WTC11 (cell line): ENCODE results near the gene GGTLC1. TPM values are rescaled to one million over a fixed set of nuclear protein-coding genes. Genes with fewer than 3 reads are reported as not detected.

Experiments
- ATAC-seq: fragments of 200-7000 bp; cut with Tn5 transposase; 2 replicates; pipeline ENCODE4 v1.10.0; 2021; ENCODE audit warnings: mild to moderate bottlenecking, moderate library complexity
- Bru-seq: library from RNA; stranded (reverse); fragments of 400-500 nt; gene quantifications from one replicate; lab custom pipeline; 2021; lab: Mats Ljungman, UMichigan
- CTCF ChIA-PET: fragments of 300-600 bp; sonication (Branson Sonifier 250); formaldehyde crosslinking; loops from one replicate; lab custom pipeline; 2021; ENCODE audit warnings: antibody characterized with exemption; lab: Charles Lee
- POLR2A ChIA-PET: fragments of 350-600 bp; sonication (Branson Sonifier 250); formaldehyde crosslinking; loops from one replicate; lab custom pipeline; 2021; ENCODE audit warnings: antibody characterized with exemption; lab: Charles Lee
- DNase-seq: peaks from one replicate; pipeline ENCODE4 v3.0.0; 2021; ENCODE audit warnings: low spot score
- H3K27ac Mint-ChIP-seq: 2 replicates; pipeline ENCODE4 v1.8.0; 2021; ENCODE audit warnings: mixed read lengths
- H3K27me3 Mint-ChIP-seq: 2 replicates; pipeline ENCODE4 v1.8.0; 2021; ENCODE audit warnings: low read depth, mild to moderate bottlenecking, moderate library complexity, mixed read lengths
- H3K36me3 Mint-ChIP-seq: 2 replicates; pipeline ENCODE4 v1.8.0; 2021; ENCODE audit warnings: mixed read lengths
- H3K4me1 Mint-ChIP-seq: 2 replicates; pipeline ENCODE4 v1.8.0; 2022; ENCODE audit warnings: mixed read lengths
- H3K4me3 Mint-ChIP-seq: 2 replicates; pipeline ENCODE4 v1.8.0; 2021; ENCODE audit warnings: mild to moderate bottlenecking, moderate library complexity, mixed read lengths
- H3K9me3 Mint-ChIP-seq: 2 replicates; pipeline ENCODE4 v1.8.0; 2021; ENCODE audit warnings: mixed read lengths
- ATF6 ChIP-seq: sonication (generic); formaldehyde crosslinking; IDR thresholded peaks from 2 replicates; pipeline ENCODE4 v1.8.1; 2023; ENCODE audit warnings: mild to moderate bottlenecking, missing genetic modification reagents
- CREB1 ChIP-seq: sonication (generic); formaldehyde crosslinking; IDR thresholded peaks from 2 replicates; pipeline ENCODE4 v1.8.0; 2023; ENCODE audit warnings: mild to moderate bottlenecking, missing genetic modification reagents
- EMX1 ChIP-seq: fragments of 250-450 bp; sonication (Bioruptor Pico); IDR thresholded peaks from 2 replicates; pipeline ENCODE4 v1.8.0; 2021; ENCODE audit warnings: mild to moderate bottlenecking
- ERG ChIP-seq: fragments of 250-450 bp; sonication (Bioruptor Pico); IDR thresholded peaks from 2 replicates; pipeline ENCODE4 v1.8.0; 2021; ENCODE audit warnings: mild to moderate bottlenecking
- FOXK1 ChIP-seq: sonication (generic); formaldehyde crosslinking; IDR thresholded peaks from 2 replicates; pipeline ENCODE4 v1.8.0; 2022; ENCODE audit warnings: mild to moderate bottlenecking, moderate library complexity, missing genetic modification reagents
- GRHL2 ChIP-seq: fragments of 250-450 bp; sonication (Bioruptor Pico); IDR thresholded peaks from 2 replicates; pipeline ENCODE4 v1.8.0; 2022; ENCODE audit warnings: mild to moderate bottlenecking, moderate library complexity; ENCODE audit not compliant: insufficient replicate concordance, severe bottlenecking
- HMGXB4 ChIP-seq: sonication (generic); formaldehyde crosslinking; IDR thresholded peaks from 2 replicates; pipeline ENCODE4 v1.8.1; 2023; ENCODE audit warnings: mild to moderate bottlenecking, moderate library complexity, missing genetic modification reagents
- IRF2 ChIP-seq: sonication (generic); formaldehyde crosslinking; IDR thresholded peaks from 2 replicates; pipeline ENCODE4 v1.8.0; 2022; ENCODE audit warnings: low read depth, missing genetic modification reagents, borderline replicate concordance
- JAZF1 ChIP-seq: fragments of 250-450 bp; sonication (Bioruptor Pico); IDR thresholded peaks from 2 replicates; pipeline ENCODE4 v1.9.0; 2021; ENCODE audit warnings: moderate library complexity, mild to moderate bottlenecking, inconsistent platforms
- RELA ChIP-seq: sonication (generic); formaldehyde crosslinking; IDR thresholded peaks from 2 replicates; pipeline ENCODE4 v1.8.1; 2022; ENCODE audit warnings: missing genetic modification reagents, mild to moderate bottlenecking, borderline replicate concordance
- TEAD4 ChIP-seq: sonication (generic); formaldehyde crosslinking; IDR thresholded peaks from 2 replicates; pipeline ENCODE4 v1.8.0; 2022; ENCODE audit warnings: mild to moderate bottlenecking, missing genetic modification reagents
- TP53 ChIP-seq: sonication (generic); formaldehyde crosslinking; IDR thresholded peaks from 2 replicates; pipeline ENCODE4 v1.8.1; 2023; ENCODE audit warnings: mild to moderate bottlenecking, missing genetic modification reagents
- USF2 ChIP-seq: sonication (generic); formaldehyde crosslinking; IDR thresholded peaks from 2 replicates; pipeline ENCODE4 v1.8.1; 2023; ENCODE audit warnings: mild to moderate bottlenecking, missing genetic modification reagents, moderate library complexity
- ZNF317 ChIP-seq: sonication (generic); formaldehyde crosslinking; IDR thresholded peaks from 2 replicates; pipeline ENCODE4 v1.8.1; 2023; ENCODE audit warnings: low read depth, mild to moderate bottlenecking, moderate library complexity, missing genetic modification reagents, borderline replicate concordance
- ZNF512 ChIP-seq: sonication (generic); formaldehyde crosslinking; IDR thresholded peaks from 2 replicates; pipeline ENCODE4 v1.8.1; 2022; ENCODE audit warnings: missing genetic modification reagents, borderline replicate concordance
- ZSCAN18 ChIP-seq: fragments of 250-450 bp; sonication (Bioruptor Pico); IDR thresholded peaks from 2 replicates; pipeline ENCODE4 v2.1.2; 2022; ENCODE audit warnings: mild to moderate bottlenecking, moderate library complexity
- long read RNA-seq, 3 experiments: library from RNA in 1 of 3; library from capped mRNA in 1 of 3; library from polyadenylated mRNA in 1 of 3; unstranded in 2 of 3; stranded (forward) in 1 of 3; transcript quantifications; one replicate each; pipeline ENCODE4 v2.0.0, GENCODE V29; 2021
- total RNA-seq: library from RNA; stranded (reverse); gene quantifications from 3 replicates; pipeline ENCODE4 v1.2.3, GENCODE V29; 2021

GGTLC1 gene
- not detected in 3 replicates for total RNA-seq
- not detected for Bru-seq, nascent RNA
- long read RNA-seq, experiment 1 = 0 reads
- long read RNA-seq, experiment 2 = 0 reads
- long read RNA-seq, experiment 3 = 0 reads

- DNase-seq = no peak
- no peak for ATAC-seq
- CTCF ChIA-PET = no interaction called here
- H3K27ac Mint-ChIP-seq = no peak within 1 kb of the TSS
- H3K4me3 Mint-ChIP-seq = no peak within 1 kb of the TSS
- no peaks in the 10 kb centered on the region for H3K36me3 Mint-ChIP-seq
- no peaks in the 10 kb centered on the region for H3K4me1 Mint-ChIP-seq
- POLR2A ChIA-PET = no interaction called here
- H3K9me3 Mint-ChIP-seq = no peaks in the 10 kb centered on the region
- no peaks in the 10 kb centered on the region for H3K27me3 Mint-ChIP-seq
- TF ChIP-seq JAZF1 (CRISPR knock-in tag) (no peak), USF2 (CRISPR knock-in tag) (no peak), RELA (no peak), ZNF317 (CRISPR knock-in tag) (no peak), ZSCAN18 (CRISPR knock-in tag) (no peak), ERG (CRISPR knock-in tag) (no peak), CREB1 (CRISPR knock-in tag) (no peak), TEAD4 (CRISPR knock-in tag) (no peak), GRHL2 (CRISPR knock-in tag) (no peak), EMX1 (CRISPR knock-in tag) (no peak), ZNF512 (CRISPR knock-in tag) (no peak), TP53 (CRISPR knock-in tag) (no peak), ATF6 (CRISPR knock-in tag) (no peak), IRF2 (CRISPR knock-in tag) (no peak), FOXK1 (no peak)
- TF ChIP-seq, all 79 proteins: peak for 0
These were observed at the start of gene GGTLC1 for GRCh38 chr20:23988561-23988960. Gene GGTLC1, minus strand, starts transcription at chr20:23988779. Its CDS starts 2,168 bp downstream, at chr20:23986611.

- TF ChIP-seq RELA (no peak), HMGXB4 (CRISPR knock-in tag) (no peak)
- DNase-seq (no peak), ATAC-seq (no peak)
- H3K36me3 Mint-ChIP-seq = no peaks in the 10 kb centered on the region
- ChIA-PET POLR2A (no interaction called here), CTCF (no interaction called here)
- H3K27ac Mint-ChIP-seq = no peak overlapping the region
- no peak overlapping the region for H3K4me3 Mint-ChIP-seq
- H3K27me3 Mint-ChIP-seq = no peaks in the 10 kb centered on the region
- H3K4me1 Mint-ChIP-seq = peaks cover 8% of the 10 kb centered on the region
- 0 out of 2 replicates have a peak, but pooled peaks cover 4% of the 10 kb centered on the region for H3K9me3 Mint-ChIP-seq
These were observed 46.2 kb upstream of the GGTLC1 start for GRCh38 chr20:24034820-24035219.
